Ishikawa (cell line): ENCODE data around the gene GPX3.

ENCODE experiments used
- CEBPB ChIP-seq: IDR thresholded peaks from 2 replicates; pipeline ENCODE4 v1.6.1; 2012
- CREB1 ChIP-seq: IDR thresholded peaks from 2 replicates; pipeline ENCODE4 v1.6.1; 2012; ENCODE audit warnings: low read depth
- EGR1 ChIP-seq: IDR thresholded peaks from 2 replicates; pipeline ENCODE4 v1.6.1; 2012
- EP300 ChIP-seq: IDR thresholded peaks from 2 replicates; pipeline ENCODE4 v1.6.1; 2012; ENCODE audit warnings: borderline replicate concordance
- FOXM1 ChIP-seq: IDR thresholded peaks from 2 replicates; pipeline ENCODE4 v1.6.1; 2012; ENCODE audit warnings: low read depth, borderline replicate concordance
- NFIC ChIP-seq: IDR thresholded peaks from 2 replicates; pipeline ENCODE4 v1.6.1; 2012
- RAD21 ChIP-seq: IDR thresholded peaks from 2 replicates; pipeline ENCODE4 v1.6.1; 2012; ENCODE audit warnings: low read depth
- TAF1 ChIP-seq: IDR thresholded peaks from 2 replicates; pipeline ENCODE4 v1.6.1; 2012; ENCODE audit warnings: low read depth, mild to moderate bottlenecking
- TCF12 ChIP-seq: IDR thresholded peaks from 2 replicates; pipeline ENCODE4 v1.6.1; 2012; ENCODE audit warnings: low read depth
- TEAD4 ChIP-seq: IDR thresholded peaks from 2 replicates; pipeline ENCODE4 v1.6.1; 2012
- YY1 ChIP-seq: IDR thresholded peaks from 2 replicates; pipeline ENCODE4 v1.6.1; 2012; ENCODE audit warnings: low read depth
- ZBTB7A ChIP-seq: IDR thresholded peaks from 2 replicates; pipeline ENCODE4 v1.6.1; 2012; ENCODE audit warnings: low read depth
- TF ChIP-seq, protein P1 (sequence below): IDR thresholded peaks from 2 replicates; pipeline ENCODE4 v1.6.1; 2012; ENCODE audit warnings: low read depth, mild to moderate bottlenecking
- TF ChIP-seq, protein P2 (sequence below): IDR thresholded peaks from 2 replicates; pipeline ENCODE4 v1.6.1; 2012
- TF ChIP-seq, protein P3 (sequence below): IDR thresholded peaks from 2 replicates; pipeline ENCODE4 v1.6.1; 2012

Gene GPX3

DNA sequence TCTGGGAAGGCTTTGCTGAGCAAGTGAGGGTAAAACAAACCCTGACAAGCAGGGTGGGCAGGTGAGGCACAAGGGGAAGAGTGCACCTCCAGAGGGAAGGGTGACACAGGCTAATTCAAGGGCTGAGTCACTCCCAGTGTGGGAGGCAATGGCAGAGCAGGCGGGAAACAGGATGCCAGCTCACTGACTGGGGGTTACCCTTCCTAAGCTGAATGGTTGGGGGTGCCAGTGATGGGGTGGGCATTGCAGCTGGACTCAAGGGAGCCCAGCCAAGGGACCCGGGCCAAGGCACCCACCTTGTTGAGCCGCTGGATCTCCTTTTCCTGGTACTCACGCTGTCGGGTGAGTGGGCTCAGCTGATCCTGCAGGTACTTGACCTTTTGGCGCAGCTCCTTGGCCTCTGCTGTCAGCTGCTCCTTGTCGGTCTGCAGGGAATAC lies 18.4 kb downstream of the GPX3 start:
- no peak for TF ChIP-seq EP300

DNA sequence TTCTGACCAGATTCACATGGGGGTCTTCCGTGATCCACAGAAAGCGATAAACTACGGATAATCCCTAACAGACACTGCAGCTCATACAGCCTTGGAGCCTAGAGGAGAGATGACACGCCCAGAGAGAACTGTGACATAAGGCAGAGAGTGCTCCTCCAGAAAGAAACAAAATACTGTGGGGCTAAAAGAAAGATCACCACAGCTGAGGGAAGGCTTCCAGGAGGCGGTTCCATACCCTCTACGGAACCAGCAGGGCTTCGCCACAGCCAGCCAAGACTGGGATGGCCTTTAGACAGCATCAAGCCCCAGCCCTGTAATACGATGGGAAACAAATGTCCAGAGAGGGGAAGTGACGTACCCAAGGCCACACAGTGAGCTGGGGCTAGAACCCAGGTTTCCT lies 19.3 kb downstream of the GPX3 start:
- no peak for TF ChIP-seq TAF1
- TF ChIP-seq EP300 = no peak
- TF ChIP-seq CEBPB = no peak
- no peak for TF ChIP-seq TCF12
- no peak for TF ChIP-seq TEAD4
- TF ChIP-seq, protein P1, sequence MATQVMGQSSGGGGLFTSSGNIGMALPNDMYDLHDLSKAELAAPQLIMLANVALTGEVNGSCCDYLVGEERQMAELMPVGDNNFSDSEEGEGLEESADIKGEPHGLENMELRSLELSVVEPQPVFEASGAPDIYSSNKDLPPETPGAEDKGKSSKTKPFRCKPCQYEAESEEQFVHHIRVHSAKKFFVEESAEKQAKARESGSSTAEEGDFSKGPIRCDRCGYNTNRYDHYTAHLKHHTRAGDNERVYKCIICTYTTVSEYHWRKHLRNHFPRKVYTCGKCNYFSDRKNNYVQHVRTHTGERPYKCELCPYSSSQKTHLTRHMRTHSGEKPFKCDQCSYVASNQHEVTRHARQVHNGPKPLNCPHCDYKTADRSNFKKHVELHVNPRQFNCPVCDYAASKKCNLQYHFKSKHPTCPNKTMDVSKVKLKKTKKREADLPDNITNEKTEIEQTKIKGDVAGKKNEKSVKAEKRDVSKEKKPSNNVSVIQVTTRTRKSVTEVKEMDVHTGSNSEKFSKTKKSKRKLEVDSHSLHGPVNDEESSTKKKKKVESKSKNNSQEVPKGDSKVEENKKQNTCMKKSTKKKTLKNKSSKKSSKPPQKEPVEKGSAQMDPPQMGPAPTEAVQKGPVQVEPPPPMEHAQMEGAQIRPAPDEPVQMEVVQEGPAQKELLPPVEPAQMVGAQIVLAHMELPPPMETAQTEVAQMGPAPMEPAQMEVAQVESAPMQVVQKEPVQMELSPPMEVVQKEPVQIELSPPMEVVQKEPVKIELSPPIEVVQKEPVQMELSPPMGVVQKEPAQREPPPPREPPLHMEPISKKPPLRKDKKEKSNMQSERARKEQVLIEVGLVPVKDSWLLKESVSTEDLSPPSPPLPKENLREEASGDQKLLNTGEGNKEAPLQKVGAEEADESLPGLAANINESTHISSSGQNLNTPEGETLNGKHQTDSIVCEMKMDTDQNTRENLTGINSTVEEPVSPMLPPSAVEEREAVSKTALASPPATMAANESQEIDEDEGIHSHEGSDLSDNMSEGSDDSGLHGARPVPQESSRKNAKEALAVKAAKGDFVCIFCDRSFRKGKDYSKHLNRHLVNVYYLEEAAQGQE = no peak
- no peak for TF ChIP-seq CREB1
- TF ChIP-seq, protein P2, sequence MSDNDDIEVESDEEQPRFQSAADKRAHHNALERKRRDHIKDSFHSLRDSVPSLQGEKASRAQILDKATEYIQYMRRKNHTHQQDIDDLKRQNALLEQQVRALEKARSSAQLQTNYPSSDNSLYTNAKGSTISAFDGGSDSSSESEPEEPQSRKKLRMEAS = no peak
- TF ChIP-seq, protein P3, sequence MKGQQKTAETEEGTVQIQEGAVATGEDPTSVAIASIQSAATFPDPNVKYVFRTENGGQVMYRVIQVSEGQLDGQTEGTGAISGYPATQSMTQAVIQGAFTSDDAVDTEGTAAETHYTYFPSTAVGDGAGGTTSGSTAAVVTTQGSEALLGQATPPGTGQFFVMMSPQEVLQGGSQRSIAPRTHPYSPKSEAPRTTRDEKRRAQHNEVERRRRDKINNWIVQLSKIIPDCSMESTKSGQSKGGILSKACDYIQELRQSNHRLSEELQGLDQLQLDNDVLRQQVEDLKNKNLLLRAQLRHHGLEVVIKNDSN = no peak
- no peak for TF ChIP-seq EGR1

DNA sequence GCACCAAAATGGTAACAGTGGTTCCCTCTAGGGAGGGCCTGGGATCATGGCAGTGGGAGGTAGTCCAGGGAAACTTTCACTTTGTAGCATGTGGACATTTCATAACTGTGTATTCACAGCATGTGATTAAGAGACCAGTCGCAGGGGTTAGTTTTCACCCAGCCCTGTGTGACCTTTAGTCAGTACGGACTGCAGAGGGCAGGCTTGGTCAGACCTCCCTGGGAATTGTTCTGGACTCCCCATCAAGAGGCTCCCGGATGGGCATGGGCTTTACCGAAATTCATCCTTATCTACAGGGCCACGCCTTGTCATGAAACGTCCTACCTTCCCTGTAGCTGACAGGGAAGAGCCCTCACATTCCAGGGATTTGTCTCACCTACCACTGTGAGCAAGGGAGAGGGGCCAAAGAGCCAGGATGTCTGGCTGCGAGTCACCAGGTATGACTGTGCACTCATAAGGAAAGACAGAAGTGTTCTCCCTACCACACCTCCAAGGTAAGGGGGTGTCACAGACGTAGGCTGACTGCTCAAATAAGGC lies 19.9 kb downstream of the GPX3 start:
- TF ChIP-seq EP300 (no peak), TAF1 (no peak), FOXM1 (no peak), TCF12 (no peak), CEBPB (no peak), CREB1 (no peak), EGR1 (no peak), TEAD4 (no peak), ZBTB7A (no peak), NFIC (no peak)
- TF ChIP-seq, protein P3 = no peak
- TF ChIP-seq, protein P1 = no peak
- TF ChIP-seq, protein P2 = no peak

DNA sequence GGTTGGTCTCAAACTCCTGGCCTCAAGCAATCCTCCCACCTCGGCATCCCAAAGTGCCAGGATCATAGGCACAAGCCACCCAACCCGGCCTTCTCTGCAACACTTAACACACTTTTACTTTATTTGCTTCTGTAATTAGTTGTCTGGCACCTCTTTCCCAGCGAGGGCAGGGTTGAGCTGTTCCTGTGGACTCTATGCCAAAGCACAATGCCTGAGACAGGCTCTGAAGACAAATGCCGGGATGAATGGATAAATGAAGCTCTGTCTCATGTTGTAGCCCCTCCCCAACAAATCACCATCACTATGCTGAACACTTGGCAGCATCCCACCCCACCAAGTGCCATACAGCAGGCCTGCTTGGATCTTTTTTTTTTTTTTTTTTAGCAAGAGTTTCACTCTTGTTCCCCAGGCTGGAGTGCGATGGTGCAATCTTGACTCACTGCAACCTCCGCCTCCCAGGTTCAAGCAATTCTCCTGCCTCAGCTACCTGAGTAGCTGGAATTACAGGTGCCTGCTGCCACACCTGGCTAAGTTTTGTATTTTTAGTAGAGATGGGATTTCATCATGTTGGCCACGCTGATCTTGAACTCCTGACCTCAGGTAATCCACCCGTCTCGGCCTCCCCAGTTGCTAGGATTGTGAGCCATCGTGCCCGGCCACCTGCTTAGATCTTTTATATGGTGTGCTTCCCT lies 21.3 kb downstream of the GPX3 start:
- TF ChIP-seq NFIC (no peak), TAF1 (no peak), FOXM1 (no peak), CREB1 (no peak), YY1 (no peak), EP300 (no peak), TEAD4 (no peak), ZBTB7A (no peak), TCF12 (no peak), CEBPB (no peak), EGR1 (no peak), RAD21 (no peak)
- TF ChIP-seq, protein P3 = no peak
- TF ChIP-seq, protein P2 = no peak
- TF ChIP-seq, protein P1 = no peak
